ENCODE results near the gene SLC38A1.

The SLC38A1 gene

DNA sequence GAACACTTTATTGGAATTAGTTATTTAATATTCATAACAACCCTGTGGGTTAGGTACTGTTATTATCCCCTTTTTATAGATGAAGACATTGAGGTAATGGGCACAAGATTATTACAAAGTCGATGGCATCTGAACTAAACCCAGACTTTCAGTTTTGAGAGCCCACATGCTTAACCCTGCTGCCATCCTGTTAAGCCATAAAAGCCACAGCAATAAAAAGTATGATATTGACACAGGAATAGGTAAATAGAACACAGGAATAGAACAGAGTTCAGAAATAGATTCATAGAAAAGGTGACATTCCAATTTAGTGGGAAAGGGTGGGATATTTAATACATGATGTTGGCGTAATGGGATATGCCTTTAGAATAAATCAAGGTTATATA is 119.8 kb downstream of the SLC38A1 start:
- H3K9ac ChIP-seq (ENCODE audit: low read depth, low read length), result no peak overlapping the region
- H3K36me3 ChIP-seq (ENCODE audit: control insufficient read depth, insufficient read depth, low read length), result no peaks in the 10 kb centered on the region
- no peak overlapping the region for H3K27ac ChIP-seq (ENCODE audit: low read depth, low read length)
- H3K27me3 ChIP-seq (ENCODE audit: control insufficient read depth, insufficient read depth, low read length), result no peaks in the 10 kb centered on the region
- no peaks in the 10 kb centered on the region for H3K9me3 ChIP-seq (ENCODE audit: control insufficient read depth, insufficient read depth, low read length)
- H3K4me1 ChIP-seq (ENCODE audit: control insufficient read depth, insufficient read depth, low read length), result 0 out of 2 replicates have a peak, but pooled peaks cover 6% of the 10 kb centered on the region
- H3K4me3 ChIP-seq (ENCODE audit: low read depth, low read length), result no peak overlapping the region

DNA sequence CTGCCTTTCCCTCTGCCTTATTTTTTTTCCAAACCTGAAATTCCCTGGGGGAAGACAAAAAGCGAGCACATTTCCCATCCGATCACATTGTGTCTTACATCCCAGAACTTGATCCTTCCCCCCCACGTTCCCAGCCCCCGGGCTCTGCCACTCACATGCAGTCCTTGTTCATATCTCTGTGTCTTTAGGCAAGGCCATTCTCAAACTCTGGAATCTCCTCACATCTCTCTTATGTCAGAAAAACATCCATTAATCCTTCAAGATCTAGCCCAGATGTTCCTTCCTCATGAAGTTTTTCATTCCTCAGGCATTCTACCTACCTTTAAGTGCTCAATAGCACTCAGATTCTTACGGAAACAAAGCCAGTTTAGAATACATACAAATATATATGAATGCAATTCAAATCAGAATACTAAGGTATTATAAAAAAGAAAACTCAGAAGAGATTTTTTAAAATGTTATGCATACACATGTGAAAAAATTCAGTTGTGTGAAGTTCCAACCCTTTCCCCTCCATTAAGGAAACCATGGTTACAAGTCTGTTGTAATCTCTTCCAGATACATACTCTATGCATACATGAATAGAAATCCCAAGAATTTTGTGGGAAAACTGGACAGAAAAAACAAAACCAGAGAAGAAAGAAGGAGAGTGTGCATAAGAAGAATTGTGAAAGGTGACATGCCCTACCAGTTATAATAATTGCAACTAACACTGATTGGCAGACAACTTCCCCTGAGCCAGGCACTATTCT is 120.3 kb downstream of the SLC38A1 start:
- H3K9ac ChIP-seq (ENCODE audit: low read depth, low read length), result no peak overlapping the region
- no peak overlapping the region for H3K27ac ChIP-seq (ENCODE audit: low read depth, low read length)
- H3K9me3 ChIP-seq (ENCODE audit: control insufficient read depth, insufficient read depth, low read length), result no peaks in the 10 kb centered on the region
- no peaks in the 10 kb centered on the region for H3K27me3 ChIP-seq (ENCODE audit: control insufficient read depth, insufficient read depth, low read length)
- H3K4me3 ChIP-seq (ENCODE audit: low read depth, low read length), result no peak overlapping the region
- no peaks in the 10 kb centered on the region for H3K36me3 ChIP-seq (ENCODE audit: control insufficient read depth, insufficient read depth, low read length)
- H3K4me1 ChIP-seq (ENCODE audit: control insufficient read depth, insufficient read depth, low read length), result 0 out of 2 replicates have a peak, but pooled peaks cover 6% of the 10 kb centered on the region

DNA sequence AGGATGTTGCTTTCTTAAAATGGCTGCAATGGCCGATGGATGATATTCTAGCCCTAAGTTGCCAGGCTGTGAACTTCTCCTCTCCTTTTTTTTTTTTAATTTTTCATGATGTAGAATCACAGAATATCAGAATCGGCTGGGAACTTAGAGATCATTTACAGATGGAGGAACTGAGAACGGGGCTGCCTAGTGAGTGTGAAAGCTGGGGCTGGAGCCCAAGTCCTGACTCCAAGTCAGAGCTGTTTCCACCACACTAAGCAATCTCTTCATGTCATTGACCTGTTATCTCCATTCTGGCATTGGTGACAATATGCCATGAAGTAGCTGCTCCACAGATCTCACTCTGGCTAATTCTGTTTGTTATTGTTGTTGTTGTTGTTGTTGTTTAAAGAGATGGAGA is 121.7 kb downstream of the SLC38A1 start:
- Histone ChIP-seq H3K4me3 (ENCODE audit: low read depth, low read length) (no peak overlapping the region), H3K27me3 (ENCODE audit: control insufficient read depth, insufficient read depth, low read length) (no peaks in the 10 kb centered on the region), H3K4me1 (ENCODE audit: control insufficient read depth, insufficient read depth, low read length) (0 out of 2 replicates have a peak, but pooled peaks cover 6% of the 10 kb centered on the region), H3K27ac (ENCODE audit: low read depth, low read length) (no peak overlapping the region), H3K9me3 (ENCODE audit: control insufficient read depth, insufficient read depth, low read length) (no peaks in the 10 kb centered on the region), H3K36me3 (ENCODE audit: control insufficient read depth, insufficient read depth, low read length) (no peaks in the 10 kb centered on the region), H3K9ac (ENCODE audit: low read depth, low read length) (no peak overlapping the region)

GRCh38 chr12:46145881-46146280 is 123.0 kb downstream of the SLC38A1 start:
- H3K9ac ChIP-seq (ENCODE audit: low read depth, low read length), result no peak overlapping the region
- H3K4me3 ChIP-seq (ENCODE audit: low read depth, low read length), result no peak overlapping the region
- H3K4me1 ChIP-seq (ENCODE audit: control insufficient read depth, insufficient read depth, low read length), result 0 out of 2 replicates have a peak, but pooled peaks cover 4% of the 10 kb centered on the region
- no peak overlapping the region for H3K27ac ChIP-seq (ENCODE audit: low read depth, low read length)
- H3K27me3 ChIP-seq (ENCODE audit: control insufficient read depth, insufficient read depth, low read length), result no peaks in the 10 kb centered on the region
- no peaks in the 10 kb centered on the region for H3K36me3 ChIP-seq (ENCODE audit: control insufficient read depth, insufficient read depth, low read length)
- no peaks in the 10 kb centered on the region for H3K9me3 ChIP-seq (ENCODE audit: control insufficient read depth, insufficient read depth, low read length)

GRCh38 chr12:46144433-46144832 is 124.4 kb downstream of the SLC38A1 start:
- H3K9me3 ChIP-seq (ENCODE audit: control insufficient read depth, insufficient read depth, low read length), result no peaks in the 10 kb centered on the region
- H3K36me3 ChIP-seq (ENCODE audit: control insufficient read depth, insufficient read depth, low read length), result no peaks in the 10 kb centered on the region
- H3K4me3 ChIP-seq (ENCODE audit: low read depth, low read length), result no peak overlapping the region
- H3K27me3 ChIP-seq (ENCODE audit: control insufficient read depth, insufficient read depth, low read length), result no peaks in the 10 kb centered on the region
- H3K9ac ChIP-seq (ENCODE audit: low read depth, low read length), result no peak overlapping the region
- no peak overlapping the region for H3K27ac ChIP-seq (ENCODE audit: low read depth, low read length)
- H3K4me1 ChIP-seq (ENCODE audit: control insufficient read depth, insufficient read depth, low read length), result no peaks in the 10 kb centered on the region

DNA sequence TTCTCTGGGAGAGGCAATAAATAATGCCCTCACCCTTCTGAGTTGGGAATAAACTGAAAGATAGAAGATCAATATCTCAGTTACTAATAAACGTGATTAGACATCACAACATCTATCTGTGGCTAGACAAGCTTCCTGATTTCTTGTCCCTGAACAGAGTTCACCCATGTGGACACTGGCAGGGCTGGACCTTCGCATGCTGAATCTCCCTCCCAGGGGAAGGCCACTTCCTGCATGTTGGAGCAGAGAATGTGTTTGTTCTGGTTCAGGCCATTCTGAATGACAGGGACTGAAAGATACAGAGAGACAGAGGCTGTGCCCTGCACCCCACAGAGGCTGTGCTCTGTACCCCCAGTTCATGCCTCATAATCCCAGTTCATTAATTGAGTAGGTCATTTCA is 132.6 kb downstream of the SLC38A1 start:
- Histone ChIP-seq H3K27ac (ENCODE audit: low read depth, low read length) (no peak overlapping the region), H3K9me3 (ENCODE audit: control insufficient read depth, insufficient read depth, low read length) (no peaks in the 10 kb centered on the region), H3K4me3 (ENCODE audit: low read depth, low read length) (no peak overlapping the region), H3K27me3 (ENCODE audit: control insufficient read depth, insufficient read depth, low read length) (no peaks in the 10 kb centered on the region), H3K4me1 (ENCODE audit: control insufficient read depth, insufficient read depth, low read length) (no peaks in the 10 kb centered on the region), H3K9ac (ENCODE audit: low read depth, low read length) (no peak overlapping the region), H3K36me3 (ENCODE audit: control insufficient read depth, insufficient read depth, low read length) (no peaks in the 10 kb centered on the region)

GRCh38 chr12:46135750-46136149 is 133.1 kb downstream of the SLC38A1 start:
- Histone ChIP-seq H3K9me3 (ENCODE audit: control insufficient read depth, insufficient read depth, low read length) (no peaks in the 10 kb centered on the region), H3K4me1 (ENCODE audit: control insufficient read depth, insufficient read depth, low read length) (no peaks in the 10 kb centered on the region), H3K36me3 (ENCODE audit: control insufficient read depth, insufficient read depth, low read length) (no peaks in the 10 kb centered on the region), H3K27ac (ENCODE audit: low read depth, low read length) (no peak overlapping the region), H3K4me3 (ENCODE audit: low read depth, low read length) (no peak overlapping the region), H3K27me3 (ENCODE audit: control insufficient read depth, insufficient read depth, low read length) (no peaks in the 10 kb centered on the region), H3K9ac (ENCODE audit: low read depth, low read length) (no peak overlapping the region)

DNA sequence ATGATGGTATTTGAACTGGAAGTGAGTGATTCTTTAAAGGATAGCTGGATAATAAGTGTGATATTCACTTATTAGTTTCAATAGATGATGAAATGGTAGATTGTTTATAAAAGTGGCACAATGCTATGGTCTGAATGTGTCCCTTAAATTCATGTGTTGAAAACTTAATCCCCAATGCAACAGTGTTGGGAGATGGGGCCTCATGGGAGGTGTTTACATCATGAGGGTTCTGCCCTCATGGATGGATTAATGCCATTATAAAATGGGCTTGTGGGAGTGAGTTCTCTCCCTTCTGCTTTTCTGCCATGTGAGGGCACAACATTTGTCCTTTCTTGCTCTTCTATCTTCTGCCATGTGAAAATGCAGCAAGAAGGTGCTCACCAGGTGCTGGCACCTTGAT is 134.0 kb downstream of the SLC38A1 start:
- Histone ChIP-seq H3K9ac (ENCODE audit: low read depth, low read length) (no peak overlapping the region), H3K36me3 (ENCODE audit: control insufficient read depth, insufficient read depth, low read length) (no peaks in the 10 kb centered on the region), H3K9me3 (ENCODE audit: control insufficient read depth, insufficient read depth, low read length) (no peaks in the 10 kb centered on the region), H3K4me3 (ENCODE audit: low read depth, low read length) (no peak overlapping the region), H3K27me3 (ENCODE audit: control insufficient read depth, insufficient read depth, low read length) (no peaks in the 10 kb centered on the region), H3K4me1 (ENCODE audit: control insufficient read depth, insufficient read depth, low read length) (no peaks in the 10 kb centered on the region), H3K27ac (ENCODE audit: low read depth, low read length) (no peak overlapping the region)

DNA sequence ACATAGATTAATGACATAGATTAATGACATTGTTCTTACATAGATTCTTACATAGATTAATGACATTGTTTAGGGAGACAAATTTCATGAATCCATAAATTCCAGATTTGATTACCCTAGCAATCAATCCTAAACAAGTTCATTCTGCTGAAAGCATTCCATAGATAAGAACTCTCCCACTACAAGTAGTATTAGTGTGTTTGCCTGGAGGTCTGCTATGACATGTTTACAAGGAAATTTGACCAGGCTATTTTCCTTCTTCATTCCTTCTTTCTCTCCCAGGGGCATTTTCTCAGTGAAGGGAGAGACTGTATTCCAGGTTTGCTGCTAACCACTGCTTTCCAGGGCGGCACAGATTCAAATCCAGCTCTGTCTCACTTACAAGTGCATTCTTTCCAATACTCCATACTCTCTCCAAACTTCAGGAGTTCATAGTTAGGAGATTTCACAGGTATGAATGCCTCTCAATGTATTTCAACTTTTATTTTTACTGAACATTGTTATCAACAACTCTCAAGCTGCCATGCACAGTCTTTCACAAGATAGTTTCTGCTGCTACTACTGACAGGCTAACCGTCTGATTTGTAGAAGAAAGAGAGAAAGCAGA is 134.5 kb downstream of the SLC38A1 start:
- Histone ChIP-seq H3K27ac (ENCODE audit: low read depth, low read length) (no peak overlapping the region), H3K4me3 (ENCODE audit: low read depth, low read length) (no peak overlapping the region), H3K4me1 (ENCODE audit: control insufficient read depth, insufficient read depth, low read length) (no peaks in the 10 kb centered on the region), H3K36me3 (ENCODE audit: control insufficient read depth, insufficient read depth, low read length) (no peaks in the 10 kb centered on the region), H3K9ac (ENCODE audit: low read depth, low read length) (no peak overlapping the region), H3K27me3 (ENCODE audit: control insufficient read depth, insufficient read depth, low read length) (no peaks in the 10 kb centered on the region), H3K9me3 (ENCODE audit: control insufficient read depth, insufficient read depth, low read length) (no peaks in the 10 kb centered on the region)

DNA sequence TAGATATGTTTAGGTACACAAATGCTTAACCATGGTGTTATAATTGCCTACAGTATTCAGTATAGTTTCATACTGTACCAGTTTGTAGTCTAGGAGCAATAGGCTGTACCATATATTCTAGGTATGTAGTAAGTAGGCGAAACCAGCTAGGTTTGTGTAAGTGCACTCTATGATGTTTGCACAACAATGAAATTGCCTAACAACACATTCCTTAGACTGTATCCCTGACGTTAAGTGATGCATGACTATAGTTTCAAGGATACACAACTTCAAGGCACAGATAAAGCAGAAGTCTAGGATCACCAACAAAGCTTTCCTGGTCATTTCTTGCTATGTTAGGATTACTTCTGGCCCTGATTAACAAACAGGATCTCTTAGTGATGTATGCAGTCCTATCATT is 135.1 kb downstream of the SLC38A1 start:
- Histone ChIP-seq H3K4me3 (ENCODE audit: low read depth, low read length) (no peak overlapping the region), H3K4me1 (ENCODE audit: control insufficient read depth, insufficient read depth, low read length) (no peaks in the 10 kb centered on the region), H3K36me3 (ENCODE audit: control insufficient read depth, insufficient read depth, low read length) (no peaks in the 10 kb centered on the region), H3K27ac (ENCODE audit: low read depth, low read length) (no peak overlapping the region), H3K27me3 (ENCODE audit: control insufficient read depth, insufficient read depth, low read length) (no peaks in the 10 kb centered on the region), H3K9ac (ENCODE audit: low read depth, low read length) (no peak overlapping the region), H3K9me3 (ENCODE audit: control insufficient read depth, insufficient read depth, low read length) (no peaks in the 10 kb centered on the region)
